Right atrium auricular region (tissue), 2 donors: ENCODE measurements around the gene RHEB. TPM values are rescaled to one million over a fixed set of nuclear protein-coding genes. Genes with fewer than 3 reads are reported as not detected.

ENCODE experiments used
- DNase-seq: peaks from one replicate; pipeline ENCODE4 v3.0.0-alpha.2; 2019; ENCODE audit warnings: low spot score
- H3K27ac ChIP-seq, 2 donors: fragments of 200-600 bp; sonication (generic); 1 replicate in 1 of 2; 2 replicates in 1 of 2; pipeline ENCODE4 v1.5.1; 2016 to 2019
- H3K27me3 ChIP-seq, 2 donors: fragments of 200-600 bp; sonication (generic); one replicate each; pipeline versions ENCODE4 v1.5.1 to v1.6.0; 2017 to 2019
- H3K36me3 ChIP-seq: fragments of 200-600 bp; sonication (generic); one replicate; pipeline ENCODE4 v1.5.1; 2016
- H3K4me1 ChIP-seq, 2 donors: fragments of 200-600 bp; sonication (generic); one replicate each; pipeline versions ENCODE4 v1.5.1 to v1.6.0; 2017 to 2019
- H3K4me3 ChIP-seq, 2 donors: fragments of 200-600 bp; sonication (generic); 1 replicate in 1 of 2; 2 replicates in 1 of 2; pipeline ENCODE4 v1.5.1; 2017 to 2019; ENCODE audit warnings: mild to moderate bottlenecking in 1 of 2, moderate library complexity in 1 of 2
- H3K9me3 ChIP-seq, 2 donors: fragments of 200-600 bp; sonication (generic); one replicate each; pipeline ENCODE4 v1.5.1; 2019
- total RNA-seq, 2 donors: library from RNA; depleted of rRNA; stranded (reverse); fragments of >200 nt; gene quantifications; one replicate each; pipeline ENCODE4 v1.1.0, GENCODE V29; 2016
- TF ChIP-seq, protein P1 (sequence below), 2 donors: fragments of 200-600 bp; sonication (generic); IDR thresholded peaks; one replicate each; pipeline ENCODE4 v1.5.1; 2019; ENCODE audit warnings: antibody characterized with exemption in 2 of 2

Gene RHEB
- total RNA-seq, 2 donors from 2014 or later = 77.9 to 128 TPM

- Histone ChIP-seq H3K27me3 (no peaks in the 10 kb centered on the region), H3K4me3 (no peak overlapping the region), H3K4me1 (peaks cover 0 to 22% of the 10 kb centered on the region in 2 donors), H3K9me3 (peaks cover 0 to 7% of the 10 kb centered on the region in 2 donors), H3K27ac (no peak overlapping the region), H3K36me3 (peaks cover 47% of the 10 kb centered on the region)
- TF ChIP-seq, protein P1, sequence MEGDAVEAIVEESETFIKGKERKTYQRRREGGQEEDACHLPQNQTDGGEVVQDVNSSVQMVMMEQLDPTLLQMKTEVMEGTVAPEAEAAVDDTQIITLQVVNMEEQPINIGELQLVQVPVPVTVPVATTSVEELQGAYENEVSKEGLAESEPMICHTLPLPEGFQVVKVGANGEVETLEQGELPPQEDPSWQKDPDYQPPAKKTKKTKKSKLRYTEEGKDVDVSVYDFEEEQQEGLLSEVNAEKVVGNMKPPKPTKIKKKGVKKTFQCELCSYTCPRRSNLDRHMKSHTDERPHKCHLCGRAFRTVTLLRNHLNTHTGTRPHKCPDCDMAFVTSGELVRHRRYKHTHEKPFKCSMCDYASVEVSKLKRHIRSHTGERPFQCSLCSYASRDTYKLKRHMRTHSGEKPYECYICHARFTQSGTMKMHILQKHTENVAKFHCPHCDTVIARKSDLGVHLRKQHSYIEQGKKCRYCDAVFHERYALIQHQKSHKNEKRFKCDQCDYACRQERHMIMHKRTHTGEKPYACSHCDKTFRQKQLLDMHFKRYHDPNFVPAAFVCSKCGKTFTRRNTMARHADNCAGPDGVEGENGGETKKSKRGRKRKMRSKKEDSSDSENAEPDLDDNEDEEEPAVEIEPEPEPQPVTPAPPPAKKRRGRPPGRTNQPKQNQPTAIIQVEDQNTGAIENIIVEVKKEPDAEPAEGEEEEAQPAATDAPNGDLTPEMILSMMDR (IDR thresholded peaks at IDR 0.05) = no peak
- DNase-seq = no peak
Measured at GRCh38 chr7:151465169-151465568, 54.5 kb downstream of the RHEB start.

GRCh38 chr7:151462306-151462779 is 57.4 kb downstream of the RHEB start:
- Histone ChIP-seq H3K36me3 (peaks cover 26% of the 10 kb centered on the region), H3K9me3 (peaks cover 0 to 7% of the 10 kb centered on the region in 2 donors), H3K4me1 (peaks cover 0 to 28% of the 10 kb centered on the region in 2 donors), H3K27me3 (no peaks in the 10 kb centered on the region), H3K4me3 (no peak overlapping the region), H3K27ac (peak overlapping the region; percentile 84 to 98)
- TF ChIP-seq, protein P1 (IDR thresholded peaks at IDR 0.05) = no peak
- no peak for DNase-seq

GRCh38 chr7:151461942-151462230 is 57.8 kb downstream of the RHEB start:
- no peak for DNase-seq
- Histone ChIP-seq H3K36me3 (peaks cover 21% of the 10 kb centered on the region), H3K27ac (peak overlapping the region; percentile 84 to 98), H3K4me3 (no peak overlapping the region), H3K9me3 (peaks cover 0 to 7% of the 10 kb centered on the region in 2 donors), H3K27me3 (no peaks in the 10 kb centered on the region), H3K4me1 (peaks cover 0 to 28% of the 10 kb centered on the region in 2 donors)
- TF ChIP-seq, protein P1 (IDR thresholded peaks at IDR 0.05) = no peak

DNA sequence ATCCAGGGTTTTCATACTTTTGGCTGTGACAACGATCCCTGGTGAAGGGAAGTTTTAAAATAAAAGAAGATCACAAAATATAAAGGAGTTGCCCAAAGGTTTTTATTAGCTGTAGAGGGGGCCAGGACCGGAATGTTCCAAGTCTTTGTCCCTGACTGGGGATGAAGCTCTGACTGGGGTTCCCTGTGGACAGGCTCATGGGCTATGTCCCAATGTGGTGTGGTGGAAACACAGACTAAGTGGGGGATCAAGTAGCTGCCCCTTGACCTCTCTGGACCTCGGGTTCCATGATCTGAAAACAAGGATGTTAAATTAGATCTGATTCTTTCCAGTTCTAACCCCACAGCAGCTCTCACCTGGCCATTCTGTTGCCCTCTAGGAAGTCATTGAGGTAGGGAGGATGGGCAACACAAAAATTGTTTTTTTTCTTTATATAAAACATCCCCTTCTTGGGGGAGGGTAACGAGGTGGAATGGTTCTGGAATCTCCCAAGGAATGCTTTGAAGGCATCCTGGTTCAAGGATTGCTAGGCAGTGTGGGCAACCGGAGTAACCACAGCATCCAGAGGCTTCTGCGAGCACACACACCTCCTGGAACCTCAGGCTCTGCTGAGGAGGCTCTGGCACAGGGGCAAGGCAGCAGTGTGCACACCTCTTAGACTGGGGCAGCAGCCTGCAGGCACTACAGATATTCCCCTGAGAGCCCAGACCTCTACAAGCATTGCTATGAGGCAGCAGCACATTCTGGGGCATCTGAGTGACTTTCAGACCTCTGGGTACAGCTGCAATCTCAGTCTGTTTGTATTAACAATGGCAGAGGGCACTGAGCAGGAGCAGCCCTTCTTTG is 58.4 kb downstream of the RHEB start:
- no peaks in the 10 kb centered on the region for H3K27me3 ChIP-seq
- H3K36me3 ChIP-seq = peaks cover 18% of the 10 kb centered on the region
- H3K4me3 ChIP-seq = peak overlapping the region in 1 of 2 donors; percentile 13
- peak; percentile 55 for DNase-seq
- H3K27ac ChIP-seq = peak overlapping the region; percentile 84 to 98
- TF ChIP-seq, protein P1 (IDR thresholded peaks at IDR 0.05) = no peak
- H3K9me3 ChIP-seq = peaks cover 0 to 7% of the 10 kb centered on the region in 2 donors
- H3K4me1 ChIP-seq = peaks cover 0 to 28% of the 10 kb centered on the region in 2 donors

GRCh38 chr7:151460474-151460855 is 59.2 kb downstream of the RHEB start:
- H3K9me3 ChIP-seq = peaks cover 0 to 7% of the 10 kb centered on the region in 2 donors
- peak; percentile 73 for DNase-seq
- H3K4me3 ChIP-seq = peak overlapping the region; percentile 13 to 30
- peak overlapping the region; percentile 84 to 98 for H3K27ac ChIP-seq
- H3K36me3 ChIP-seq = peaks cover 10% of the 10 kb centered on the region
- TF ChIP-seq, protein P1 (IDR thresholded peaks at IDR 0.05) = no peak
- peaks cover 0 to 28% of the 10 kb centered on the region in 2 donors for H3K4me1 ChIP-seq
- no peaks in the 10 kb centered on the region for H3K27me3 ChIP-seq
